Testis (tissue), 2 donors: ENCODE results near the gene SLN.

ENCODE experiments used
- POLR2A ChIP-seq: fragments of 450-650 bp; IDR thresholded peaks from one replicate; pipeline ENCODE4 v1.6.1; 2017; ENCODE audit warnings: antibody characterized with exemption, mild to moderate bottlenecking, moderate library complexity
- TF ChIP-seq, protein P1 (sequence below), 3 experiments: fragments of 450-650 bp in 2 of 3; fragments of 200-600 bp in 1 of 3; sonication (generic) in 1 of 3; IDR thresholded peaks; one replicate each; pipeline ENCODE4 v1.5.1; 2016 to 2019; ENCODE audit warnings: antibody characterized with exemption in 3 of 3, mild to moderate bottlenecking in 2 of 3, moderate library complexity in 1 of 3

DNA sequence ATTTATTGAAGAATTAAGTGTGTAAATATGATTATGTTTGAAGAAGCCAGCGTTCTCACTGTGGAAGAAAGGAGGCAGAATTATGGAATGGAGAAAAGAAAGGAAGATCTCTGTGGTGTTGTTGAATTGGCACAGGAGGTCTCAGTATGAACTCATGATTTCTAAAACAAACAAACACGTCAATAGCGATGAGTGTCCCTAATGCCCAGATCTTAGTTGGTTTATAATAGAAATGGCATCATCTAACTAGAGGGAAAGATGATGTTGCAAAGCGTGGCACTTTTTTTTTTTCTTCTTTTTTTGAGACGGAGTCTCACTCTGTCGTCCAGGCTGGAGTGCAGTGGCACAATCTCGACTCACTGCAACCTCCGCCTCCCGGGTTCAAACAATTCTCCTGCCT is 39.2 kb upstream of the SLN start:
- TF ChIP-seq, protein P1, sequence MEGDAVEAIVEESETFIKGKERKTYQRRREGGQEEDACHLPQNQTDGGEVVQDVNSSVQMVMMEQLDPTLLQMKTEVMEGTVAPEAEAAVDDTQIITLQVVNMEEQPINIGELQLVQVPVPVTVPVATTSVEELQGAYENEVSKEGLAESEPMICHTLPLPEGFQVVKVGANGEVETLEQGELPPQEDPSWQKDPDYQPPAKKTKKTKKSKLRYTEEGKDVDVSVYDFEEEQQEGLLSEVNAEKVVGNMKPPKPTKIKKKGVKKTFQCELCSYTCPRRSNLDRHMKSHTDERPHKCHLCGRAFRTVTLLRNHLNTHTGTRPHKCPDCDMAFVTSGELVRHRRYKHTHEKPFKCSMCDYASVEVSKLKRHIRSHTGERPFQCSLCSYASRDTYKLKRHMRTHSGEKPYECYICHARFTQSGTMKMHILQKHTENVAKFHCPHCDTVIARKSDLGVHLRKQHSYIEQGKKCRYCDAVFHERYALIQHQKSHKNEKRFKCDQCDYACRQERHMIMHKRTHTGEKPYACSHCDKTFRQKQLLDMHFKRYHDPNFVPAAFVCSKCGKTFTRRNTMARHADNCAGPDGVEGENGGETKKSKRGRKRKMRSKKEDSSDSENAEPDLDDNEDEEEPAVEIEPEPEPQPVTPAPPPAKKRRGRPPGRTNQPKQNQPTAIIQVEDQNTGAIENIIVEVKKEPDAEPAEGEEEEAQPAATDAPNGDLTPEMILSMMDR (IDR thresholded peaks at IDR 0.05), result no peak
- no peak for TF ChIP-seq POLR2A
